Measurements from ENCODE around the gene CIB1.

GRCh38 chr15:90261811-90262210, 28.1 kb upstream of the CIB1 start:
- TF ChIP-seq POLR2A (IDR thresholded peaks at IDR 0.05) (no peak), CTCF (IDR thresholded peaks at IDR 0.05) (no peak)

Data from uterus (tissue), 2 donors.